ENCODE data around the gene USF1. TPM values are rescaled to one million over a fixed set of nuclear protein-coding genes. Genes with fewer than 3 reads are reported as not detected.
A peak's percentile ranks its signal among the peaks of the same experiment; 100 is the strongest.

USF1 gene
- total and polyA plus RNA-seq, 9 of the 15 experiments (the other 6 are each of a cell fraction or from before 2014, with no cell fraction given): 7.4 to 60.2 (median 54.2) TPM

- TF ChIP-seq CREB1 (IDR thresholded peaks at IDR 0.05) (peak; percentile 73), CREB1 (CRISPR knock-in tag; IDR thresholded peaks at IDR 0.05) (peak; percentile 53; the same call in 1 of the 2 replicates), TAL1 (IDR thresholded peaks at IDR 0.05) (peak; percentile 65; the same call in 1 of the 2 replicates), DDX20 (tag; IDR thresholded peaks at IDR 0.05; ENCODE audit: low read depth) (no peak), ZNF408 (CRISPR knock-in tag; IDR thresholded peaks at IDR 0.05; ENCODE audit: low read depth) (no peak), RCOR1 (IDR thresholded peaks at IDR 0.05; ENCODE audit: borderline replicate concordance in 1 of 2, low read depth in 2 of 2, low read length in 2 of 2) (peak in 1 of 2 experiments; percentile 79; a peak in 3 of 4 replicates), RBM39 (optimal IDR thresholded peaks at IDR 0.05; ENCODE audit: low read depth, low read length) (no peak), AFF1 (IDR thresholded peaks at IDR 0.05; ENCODE audit: low read depth in 1 of 2, partially characterized antibody in 2 of 2) (peak in 1 of 2 experiments; percentile 60), DMBX1 (CRISPR knock-in tag; IDR thresholded peaks at IDR 0.05; ENCODE audit: borderline replicate concordance) (no peak; the same call in 1 of the 2 replicates), NCOA1 (IDR thresholded peaks at IDR 0.05; ENCODE audit: low read depth) (peak; percentile 70; the same call in 1 of the 2 replicates), ZBTB12 (CRISPR knock-in tag; IDR thresholded peaks at IDR 0.05) (no peak), HDAC2 (IDR thresholded peaks at IDR 0.05) (peak; percentile 71; the same call in 1 of the 2 replicates)
- TF ChIP-seq, protein P1, sequence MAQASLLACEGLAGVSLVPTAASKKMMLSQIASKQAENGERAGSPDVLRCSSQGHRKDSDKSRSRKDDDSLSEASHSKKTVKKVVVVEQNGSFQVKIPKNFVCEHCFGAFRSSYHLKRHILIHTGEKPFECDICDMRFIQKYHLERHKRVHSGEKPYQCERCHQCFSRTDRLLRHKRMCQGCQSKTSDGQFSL (CRISPR knock-in tag; IDR thresholded peaks at IDR 0.05): peak; percentile 71; the same call in 1 of the 2 replicates
- TF ChIP-seq, protein P1 (tag; IDR thresholded peaks at IDR 0.05): no peak
- TF ChIP-seq, protein P2, sequence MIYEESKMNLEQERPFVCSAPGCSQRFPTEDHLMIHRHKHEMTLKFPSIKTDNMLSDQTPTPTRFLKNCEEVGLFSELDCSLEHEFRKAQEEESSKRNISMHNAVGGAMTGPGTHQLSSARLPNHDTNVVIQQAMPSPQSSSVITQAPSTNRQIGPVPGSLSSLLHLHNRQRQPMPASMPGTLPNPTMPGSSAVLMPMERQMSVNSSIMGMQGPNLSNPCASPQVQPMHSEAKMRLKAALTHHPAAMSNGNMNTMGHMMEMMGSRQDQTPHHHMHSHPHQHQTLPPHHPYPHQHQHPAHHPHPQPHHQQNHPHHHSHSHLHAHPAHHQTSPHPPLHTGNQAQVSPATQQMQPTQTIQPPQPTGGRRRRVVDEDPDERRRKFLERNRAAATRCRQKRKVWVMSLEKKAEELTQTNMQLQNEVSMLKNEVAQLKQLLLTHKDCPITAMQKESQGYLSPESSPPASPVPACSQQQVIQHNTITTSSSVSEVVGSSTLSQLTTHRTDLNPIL (CRISPR knock-in tag; IDR thresholded peaks at IDR 0.05): no peak
Measured at GRCh38 chr1:161020509-161021164, 25.1 kb downstream of the USF1 start, which contains the start of gene F11R (continued).
